Activated CD4-positive, CD25-positive, alpha-beta regulatory T cell treated with anti-CD3 and anti-CD28 coated beads, Interleukin-2, amount 50 U/mL, for 24 hours (primary cell): ENCODE measurements around the gene TRIM3.

Source experiments
- ATAC-seq, 2 donors: fragments of 150-1000 bp; cut with Tn5 transposase; one replicate each; pipeline ENCODE4 v1.10.0; 2021; ENCODE audit warnings: mild to moderate bottlenecking in 1 of 2, moderate library complexity in 1 of 2

Gene TRIM3

DNA sequence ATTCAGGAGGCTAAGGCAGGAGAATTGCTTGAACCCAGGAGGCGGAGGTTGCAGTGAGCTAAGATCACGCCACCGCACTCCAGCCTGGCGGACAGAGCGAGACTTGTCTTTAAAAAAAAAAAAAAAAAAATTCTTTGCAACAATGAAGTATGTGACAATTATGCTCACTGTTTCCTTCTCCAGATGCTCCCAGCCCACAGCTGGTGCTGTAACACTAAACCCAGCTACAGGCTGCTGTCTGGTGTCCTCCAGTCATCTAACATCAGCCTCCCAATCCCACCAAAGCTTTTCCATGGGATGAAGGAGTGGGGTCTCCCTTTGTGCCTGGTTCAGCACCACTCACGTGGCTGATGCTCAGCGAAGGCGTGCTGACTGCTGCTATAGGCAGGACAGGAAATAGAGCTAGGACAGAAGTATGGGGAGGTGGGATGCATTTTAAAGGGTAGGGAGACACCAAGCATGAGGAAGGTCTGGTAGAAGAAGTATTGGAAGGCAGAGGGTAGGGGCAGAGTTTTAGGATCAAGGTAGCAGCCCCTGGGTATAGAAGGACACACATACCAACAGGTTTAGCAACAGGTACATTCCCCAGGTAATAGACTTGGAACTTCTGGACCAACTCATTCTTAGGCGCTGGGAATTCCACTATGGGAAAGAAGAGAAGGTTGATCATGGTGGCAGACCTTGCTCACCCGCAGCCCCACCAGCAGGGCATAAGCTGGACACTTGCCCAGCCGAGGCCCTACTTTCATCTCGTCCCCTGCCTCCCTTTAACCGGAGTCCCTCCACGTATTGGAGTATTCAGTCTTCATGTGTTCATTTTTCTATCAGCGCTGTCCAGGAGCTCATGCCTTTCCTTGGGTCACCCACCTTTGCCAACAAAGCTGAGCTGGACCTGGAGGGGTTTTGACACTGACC is 73.1 kb downstream of the TRIM3 start:
- ATAC-seq = no peak
